HG02840 (cell line): Measurements from ENCODE around the gene MX2.

Source experiments
- ATAC-seq: cut with Tn5 transposase; IDR thresholded peaks from one replicate; pipeline ENCODE4 v1.9.1; 2021; ENCODE audit warnings: mild to moderate bottlenecking, moderate library complexity, moderate number of reproducible peaks; ENCODE audit not compliant: unreplicated experiment, low FRiP score

The MX2 gene

DNA sequence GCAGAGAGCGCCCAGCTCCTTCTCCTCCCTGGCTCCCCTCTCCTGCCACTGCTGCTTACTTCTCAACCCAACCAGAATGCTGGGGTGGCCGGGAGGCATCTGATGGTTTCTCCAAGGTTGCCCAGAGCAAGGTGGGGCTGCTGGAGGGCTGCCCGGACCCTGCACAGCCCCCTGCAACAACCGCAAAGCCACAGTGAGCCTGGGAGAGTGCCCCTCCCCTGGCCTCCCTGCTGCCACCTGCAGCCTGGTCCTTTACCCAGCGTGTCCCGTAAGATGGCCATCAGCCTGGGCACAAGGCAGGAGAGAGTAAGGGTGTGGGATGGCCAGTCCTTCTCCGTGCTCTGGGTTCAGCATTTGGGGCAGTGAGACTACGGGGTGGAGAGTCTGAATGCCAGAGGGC, 17.0 kb downstream of the MX2 start:
- no peak for ATAC-seq

DNA sequence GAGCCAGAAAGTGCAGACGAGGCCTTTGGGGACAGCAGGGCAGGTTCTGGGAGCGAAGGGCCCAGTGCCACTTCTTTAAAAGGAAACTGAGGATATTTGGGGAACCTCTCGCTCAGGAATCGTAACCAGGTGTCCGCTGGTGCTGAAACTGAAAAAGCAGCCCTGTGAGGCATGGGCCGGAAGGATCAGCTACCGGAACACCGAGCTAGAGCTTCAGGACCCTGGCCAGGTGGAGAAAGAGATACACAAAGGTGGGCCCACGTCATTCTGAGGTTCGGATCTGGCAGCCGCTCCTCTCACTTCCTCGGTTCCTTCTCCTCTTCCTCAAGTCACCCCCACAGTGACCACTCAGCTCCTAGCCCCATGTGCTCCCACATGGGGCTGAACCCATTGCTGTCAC, 18.1 kb downstream of the MX2 start:
- ATAC-seq = no peak

DNA sequence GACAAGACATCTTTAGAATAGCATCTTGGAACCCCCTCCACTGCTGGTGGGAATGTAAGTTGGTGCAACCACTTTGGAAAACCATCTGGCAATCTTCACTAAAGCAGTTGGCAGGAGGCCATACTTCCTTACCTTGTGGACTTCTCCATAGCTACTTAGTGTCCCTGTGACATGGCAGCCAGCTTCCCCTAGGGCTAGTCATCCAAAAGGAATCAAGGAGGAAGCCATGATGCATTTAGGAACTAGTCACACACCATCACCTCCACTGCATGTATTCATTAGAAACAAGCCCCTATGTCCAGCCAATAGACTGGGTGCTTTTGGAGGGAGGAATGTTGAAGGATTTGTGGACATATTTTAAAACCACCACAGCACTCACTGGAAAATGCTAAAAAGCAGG, 19.9 kb downstream of the MX2 start:
- ATAC-seq = no peak

DNA sequence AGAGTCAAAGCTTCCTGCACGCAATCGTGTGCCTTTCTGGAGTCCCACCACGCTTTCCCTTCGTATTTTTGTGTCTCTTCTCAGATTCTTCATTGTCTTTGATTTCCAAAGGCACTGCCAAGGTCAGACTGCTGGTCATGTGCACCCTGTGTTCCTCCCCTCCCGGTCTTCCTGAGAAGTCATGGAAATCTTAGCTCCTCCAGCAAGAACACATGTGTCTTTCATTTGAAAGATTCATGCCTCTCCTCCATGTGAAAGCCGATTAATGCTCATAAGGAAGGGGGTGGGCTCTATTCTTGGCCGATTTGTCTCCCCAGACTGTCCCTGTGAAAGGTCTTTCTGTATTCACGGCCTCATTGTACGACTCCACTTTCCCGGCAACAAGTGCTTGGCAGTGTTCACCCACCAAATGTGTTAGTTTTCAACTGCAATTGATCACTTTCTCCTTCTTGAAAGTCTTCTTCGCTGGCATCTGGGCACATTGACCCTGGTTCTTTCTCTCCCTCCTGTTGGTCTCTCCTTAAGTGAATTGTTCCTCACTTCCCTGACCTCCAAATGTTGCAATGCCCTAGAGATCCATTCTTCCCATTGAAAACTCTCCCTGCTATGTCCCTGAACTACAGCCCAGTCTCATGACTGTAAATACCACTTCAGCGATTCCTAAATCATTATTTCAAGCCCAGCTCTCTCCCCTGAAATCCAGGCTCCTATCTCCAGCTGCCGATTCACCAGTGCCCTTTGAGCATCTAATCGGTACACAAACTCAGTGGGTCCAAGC, 25.4 kb downstream of the MX2 start:
- ATAC-seq = no peak

DNA sequence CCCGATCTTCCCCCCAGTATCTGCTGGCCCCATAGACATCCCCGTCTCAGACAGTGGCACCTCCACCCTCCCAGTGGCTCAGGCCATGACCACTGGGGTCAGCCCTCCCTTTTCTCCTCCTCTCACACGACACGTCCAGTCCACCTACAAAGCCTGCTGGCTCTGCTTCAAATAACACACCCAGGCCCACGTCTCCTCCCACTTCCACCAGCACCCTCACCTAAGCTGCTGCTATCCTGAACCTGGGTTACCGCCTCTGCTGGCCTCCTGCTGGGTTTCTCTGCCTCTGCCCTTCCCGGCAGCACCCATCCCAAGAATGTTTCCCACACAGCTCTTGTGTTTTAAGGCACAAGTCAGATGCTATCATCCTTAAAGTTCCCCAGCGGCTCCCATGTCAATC, 26.0 kb downstream of the MX2 start:
- ATAC-seq = no peak

DNA sequence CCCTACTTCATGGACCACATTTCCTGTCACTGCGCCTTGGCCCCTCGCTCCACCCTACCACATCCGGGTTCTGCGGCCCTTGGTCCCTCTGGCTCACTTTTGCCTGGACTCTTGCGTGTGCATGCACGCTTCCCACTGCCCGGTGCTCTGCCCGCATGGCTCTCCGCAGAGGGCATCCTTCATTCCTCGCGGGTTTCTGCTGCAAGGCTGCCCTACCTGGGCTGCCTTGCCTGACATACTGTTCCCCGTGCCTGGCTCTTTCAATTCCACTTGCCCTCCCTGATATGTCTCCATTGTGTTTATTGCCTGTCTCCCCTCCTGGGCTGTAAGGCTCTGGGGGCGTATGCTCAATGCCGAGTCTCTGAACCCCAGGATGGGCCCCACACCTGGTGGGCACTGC, 26.4 kb downstream of the MX2 start:
- ATAC-seq = no peak

DNA sequence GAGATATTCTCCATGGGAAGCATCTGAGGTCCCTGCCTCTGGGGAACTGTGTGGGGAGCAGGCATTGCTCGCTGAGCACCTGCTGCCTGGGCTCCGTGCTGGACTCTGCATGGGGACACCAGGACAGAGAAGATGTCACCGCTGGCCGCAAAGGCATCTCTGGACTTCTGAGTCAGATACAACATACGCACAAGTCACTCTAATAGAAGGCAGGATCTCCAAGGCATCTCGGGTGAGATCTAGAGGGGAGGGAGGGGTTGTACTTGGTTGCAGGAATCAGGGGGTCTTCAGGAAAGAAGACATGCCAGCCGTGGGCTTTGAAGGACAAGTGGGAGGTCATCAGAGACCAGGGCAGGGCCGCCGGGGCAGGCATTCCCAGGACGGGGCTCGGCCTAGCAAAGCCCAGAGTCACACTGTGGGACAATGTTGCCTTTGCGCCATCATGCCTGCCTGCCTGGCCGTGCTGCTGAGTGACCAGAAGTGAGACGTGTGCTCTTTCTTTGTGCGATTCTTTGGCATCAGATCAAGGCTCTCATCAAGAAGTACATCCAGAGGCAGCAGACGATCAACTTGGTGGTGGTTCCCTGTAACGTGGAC, 28.3 kb downstream of the MX2 start:
- no peak for ATAC-seq

DNA sequence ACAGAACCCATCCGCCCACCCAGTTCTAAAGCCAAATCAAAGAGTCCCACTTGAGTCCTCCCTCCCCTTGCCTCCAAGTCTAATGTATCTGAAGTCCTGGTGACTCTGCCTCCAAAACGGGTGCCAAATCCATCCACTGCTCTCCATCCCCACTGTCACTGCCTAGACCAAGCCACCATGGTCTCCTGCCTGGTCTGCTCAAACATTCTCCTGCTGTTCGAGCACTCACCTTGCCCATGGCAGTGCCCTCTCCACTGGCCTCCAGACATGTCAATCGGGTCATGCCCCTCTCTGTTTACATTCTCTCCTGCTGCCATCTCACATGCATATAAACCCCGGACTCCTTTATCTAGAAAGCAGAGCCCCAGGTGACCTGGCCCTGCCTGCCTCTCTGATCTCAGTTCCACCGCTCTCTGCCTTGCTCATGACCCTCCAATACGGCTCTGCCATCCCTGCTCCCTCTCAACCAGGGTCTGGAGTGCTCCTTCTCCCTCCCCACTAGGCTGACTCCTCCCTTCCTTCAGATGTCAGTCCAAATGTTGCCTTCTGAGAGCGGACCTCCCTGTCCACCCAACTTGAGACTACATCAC, 32.1 kb downstream of the MX2 start:
- no peak for ATAC-seq

DNA sequence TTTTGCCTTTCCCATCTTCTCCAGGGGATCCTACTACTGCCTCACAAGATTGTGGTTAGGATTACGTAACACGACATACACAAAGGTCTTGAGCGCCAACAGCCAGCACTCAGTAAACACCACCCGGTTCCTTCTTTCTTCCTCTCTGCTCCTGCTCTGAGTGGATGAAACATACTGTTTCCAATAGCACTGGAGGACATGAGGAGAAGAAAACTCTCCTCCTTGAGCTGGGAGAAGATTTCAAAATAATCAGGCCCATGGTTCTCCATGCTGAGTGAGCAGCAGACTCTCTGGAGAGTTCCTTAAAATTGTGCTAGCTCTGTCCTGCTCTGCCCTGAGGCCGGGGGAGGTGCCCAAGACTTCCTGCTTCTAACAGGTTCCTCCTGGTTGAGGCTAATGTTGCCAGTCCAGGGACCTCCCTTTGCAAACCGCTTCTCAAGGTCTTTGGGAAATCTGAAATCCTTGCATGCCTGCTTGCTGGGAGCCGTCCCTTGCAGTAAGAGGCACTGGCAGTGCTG, 34.8 kb downstream of the MX2 start:
- no peak for ATAC-seq

DNA sequence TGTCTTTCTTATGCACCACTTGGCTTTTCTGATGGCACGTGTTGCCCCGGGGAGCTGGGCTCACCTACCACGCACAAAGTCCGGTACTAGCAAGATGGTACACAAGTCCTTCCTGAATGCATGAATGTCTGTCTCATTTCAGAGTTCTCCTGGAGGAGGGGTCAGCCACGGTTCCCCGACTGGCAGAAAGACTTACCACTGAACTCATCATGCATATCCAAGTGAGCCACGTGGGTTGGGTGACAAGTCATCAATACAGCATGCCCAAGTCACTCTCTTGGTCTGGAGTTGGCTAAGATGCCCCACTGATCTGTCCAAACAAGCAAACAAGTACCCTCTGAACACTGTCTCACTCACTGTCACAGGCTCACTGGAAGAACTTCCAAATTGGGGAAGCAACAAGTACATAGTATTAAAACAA, 35.7 kb downstream of the MX2 start:
- ATAC-seq = no peak

DNA sequence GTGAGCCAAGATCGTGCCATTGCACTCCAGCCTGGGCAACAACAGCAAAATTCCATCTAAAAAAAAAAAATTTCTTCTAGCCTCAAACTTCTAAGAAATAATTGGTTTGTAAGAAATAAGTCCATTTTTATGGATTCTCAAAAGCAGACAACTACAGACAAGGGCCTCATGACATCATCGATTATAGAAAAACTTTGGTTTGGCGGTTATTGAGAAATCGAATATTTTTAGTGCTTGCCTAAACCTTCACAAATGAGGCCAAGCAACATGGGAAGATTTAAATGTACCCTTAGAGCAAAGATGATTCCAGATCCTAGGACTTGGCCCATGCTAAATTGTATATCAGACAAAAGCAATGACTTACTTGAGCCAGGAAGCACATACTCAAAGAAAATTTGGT, 36.4 kb downstream of the MX2 start:
- no peak for ATAC-seq

DNA sequence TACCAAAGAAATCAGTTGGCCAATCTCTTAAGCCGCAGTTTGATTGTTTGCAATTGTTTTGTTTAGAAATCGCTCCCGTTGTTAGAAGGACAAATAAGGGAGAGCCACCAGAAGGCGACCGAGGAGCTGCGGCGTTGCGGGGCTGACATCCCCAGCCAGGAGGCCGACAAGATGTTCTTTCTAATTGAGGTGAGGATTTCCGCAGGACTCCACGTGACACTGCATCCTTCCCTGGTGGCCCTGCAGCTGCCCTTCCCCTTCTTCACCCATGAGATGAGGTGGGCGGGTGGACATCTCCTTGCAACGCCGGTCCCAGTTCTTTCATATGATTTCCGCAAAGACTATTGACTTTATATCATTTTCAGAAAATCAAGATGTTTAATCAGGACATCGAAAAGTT, 37.0 kb downstream of the MX2 start:
- no peak for ATAC-seq

DNA sequence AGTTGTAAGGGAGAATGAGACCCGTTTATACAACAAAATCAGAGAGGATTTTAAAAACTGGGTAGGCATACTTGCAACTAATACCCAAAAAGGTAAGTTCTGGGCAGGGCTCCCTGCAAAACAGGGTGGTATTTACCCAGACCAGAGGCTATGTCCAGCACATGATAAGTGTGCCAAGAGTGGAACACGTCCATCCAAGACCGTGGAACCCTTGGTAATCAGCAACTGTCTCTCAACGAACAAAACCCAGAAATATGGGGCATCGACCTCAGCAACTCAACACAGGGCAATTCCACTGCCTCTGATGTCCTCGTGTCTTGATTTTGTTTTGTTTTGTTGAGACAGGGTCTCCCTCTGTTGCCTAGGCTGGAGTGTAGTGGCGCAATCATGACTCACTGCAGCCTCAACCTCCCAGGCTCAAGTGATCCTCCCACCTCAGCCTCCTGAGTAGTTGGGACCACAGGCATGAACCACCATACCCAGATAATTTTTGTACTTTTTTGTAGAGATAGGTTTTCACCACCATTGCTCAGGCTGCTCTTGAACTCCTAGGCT, 37.5 kb downstream of the MX2 start:
- ATAC-seq = no peak

DNA sequence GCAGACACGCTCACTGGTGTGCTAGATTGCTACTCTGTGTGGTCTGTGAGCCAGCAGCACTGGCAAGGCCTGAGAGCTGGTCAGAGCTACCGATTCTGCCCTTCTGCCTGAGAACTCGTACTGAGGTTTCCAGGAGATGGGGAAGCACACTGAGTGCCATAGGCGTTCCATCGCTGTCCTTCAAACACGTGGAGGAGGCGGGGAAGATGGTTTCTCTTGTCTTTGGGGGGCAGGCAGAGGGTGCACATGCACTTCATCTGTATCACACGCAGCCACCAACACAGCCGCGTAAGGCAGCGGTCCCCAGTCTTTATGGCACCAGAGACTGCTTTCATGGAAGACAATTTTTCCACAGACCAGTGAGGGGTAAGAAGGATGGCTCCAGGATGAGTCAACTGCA, 40.4 kb downstream of the MX2 start:
- ATAC-seq = no peak

DNA sequence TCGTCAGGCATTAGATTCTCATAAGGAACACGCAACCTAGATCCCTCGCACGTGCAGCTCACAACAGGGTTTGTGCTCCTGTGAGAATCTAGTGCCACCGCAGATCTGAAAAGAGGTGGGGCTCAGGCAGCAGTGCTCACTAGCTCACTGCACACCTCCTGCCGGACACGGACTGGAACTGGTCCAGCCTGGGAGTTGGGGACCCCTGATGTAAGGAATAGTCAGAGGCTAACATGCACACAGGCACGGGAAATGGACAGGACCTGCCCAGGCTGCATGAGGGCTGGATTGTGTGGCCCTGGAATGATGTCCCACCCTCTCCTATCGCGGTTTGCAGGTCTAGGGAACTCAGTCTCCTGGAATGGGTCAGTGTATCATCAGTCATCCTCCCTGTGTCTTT, 41.0 kb downstream of the MX2 start:
- ATAC-seq = no peak

DNA sequence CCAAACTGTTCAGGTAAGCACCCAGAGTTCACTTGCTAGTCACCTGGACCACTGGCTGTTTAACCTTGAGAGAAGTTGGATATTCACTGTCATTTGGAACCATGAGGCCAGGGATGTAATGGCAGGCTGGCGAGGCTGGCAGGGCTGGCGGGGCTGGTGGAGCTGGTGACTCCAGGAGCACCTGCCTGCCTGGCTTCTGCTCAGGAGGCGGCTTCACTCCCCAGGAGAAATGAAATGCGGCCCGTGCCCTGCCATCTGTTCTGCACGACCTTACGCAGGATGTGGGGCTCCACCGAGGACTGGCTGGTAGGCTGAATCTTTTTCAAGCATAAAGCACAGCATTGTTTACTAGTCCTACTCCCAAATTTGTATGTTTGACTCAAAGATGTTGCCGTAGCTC, 41.5 kb downstream of the MX2 start:
- no peak for ATAC-seq

DNA sequence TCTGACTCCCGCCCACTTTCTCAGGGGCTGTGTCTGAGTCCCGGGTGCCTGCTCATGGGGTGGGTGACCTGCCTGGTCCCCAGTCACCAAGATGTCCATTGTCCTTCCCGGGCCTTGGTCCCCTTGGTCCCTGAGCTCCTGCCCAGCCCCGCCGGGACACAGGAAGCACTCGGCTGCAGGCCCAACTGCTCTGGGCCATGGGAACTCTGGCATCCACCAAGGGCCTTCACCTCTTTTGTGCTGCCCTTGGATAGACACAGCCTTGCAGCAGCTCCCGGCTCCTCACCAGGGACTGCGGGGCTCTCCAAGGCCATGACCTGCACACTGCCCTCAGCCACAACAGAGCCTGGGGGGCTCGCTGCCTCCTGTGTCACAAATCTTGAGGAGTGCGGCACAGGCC, 42.1 kb downstream of the MX2 start:
- no peak for ATAC-seq

DNA sequence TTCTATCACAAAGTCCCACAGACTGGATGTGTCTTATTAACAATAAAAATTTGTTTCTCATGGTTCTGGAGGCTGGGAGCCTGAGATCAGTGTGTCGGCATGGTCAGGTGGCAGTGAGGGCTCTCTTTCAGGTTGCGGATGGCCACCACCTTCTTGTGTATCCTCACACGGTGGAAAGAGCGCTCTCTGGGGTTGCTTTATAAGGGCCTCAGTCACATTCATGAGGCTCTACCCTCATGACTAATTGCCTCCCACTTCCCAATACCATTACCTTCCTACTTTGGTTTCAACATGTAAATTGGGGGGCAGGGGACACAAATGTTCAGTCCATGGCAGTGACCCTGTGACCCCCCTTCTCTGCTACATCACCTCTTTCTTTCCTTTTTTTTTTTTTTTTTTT, 43.5 kb downstream of the MX2 start:
- ATAC-seq = no peak

DNA sequence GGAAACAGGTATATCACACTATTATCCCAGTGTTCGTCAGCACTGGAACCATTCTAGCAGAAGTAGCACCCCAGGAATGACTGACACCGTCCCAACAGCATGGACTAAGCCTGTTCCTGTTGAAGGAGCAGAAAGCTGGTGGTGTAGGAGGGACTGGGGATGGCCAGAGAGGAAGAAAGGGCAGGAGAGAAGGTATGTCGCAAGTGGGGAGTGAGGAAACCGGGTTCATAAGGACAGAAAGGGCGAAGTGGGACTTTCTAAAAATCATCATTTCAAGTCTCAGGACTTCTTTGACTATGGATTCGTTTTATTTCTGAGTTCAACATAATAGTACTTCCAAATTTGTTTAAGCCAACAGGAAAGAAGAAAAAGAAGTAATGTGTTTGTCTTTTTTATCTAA, 44.5 kb downstream of the MX2 start:
- ATAC-seq = no peak

DNA sequence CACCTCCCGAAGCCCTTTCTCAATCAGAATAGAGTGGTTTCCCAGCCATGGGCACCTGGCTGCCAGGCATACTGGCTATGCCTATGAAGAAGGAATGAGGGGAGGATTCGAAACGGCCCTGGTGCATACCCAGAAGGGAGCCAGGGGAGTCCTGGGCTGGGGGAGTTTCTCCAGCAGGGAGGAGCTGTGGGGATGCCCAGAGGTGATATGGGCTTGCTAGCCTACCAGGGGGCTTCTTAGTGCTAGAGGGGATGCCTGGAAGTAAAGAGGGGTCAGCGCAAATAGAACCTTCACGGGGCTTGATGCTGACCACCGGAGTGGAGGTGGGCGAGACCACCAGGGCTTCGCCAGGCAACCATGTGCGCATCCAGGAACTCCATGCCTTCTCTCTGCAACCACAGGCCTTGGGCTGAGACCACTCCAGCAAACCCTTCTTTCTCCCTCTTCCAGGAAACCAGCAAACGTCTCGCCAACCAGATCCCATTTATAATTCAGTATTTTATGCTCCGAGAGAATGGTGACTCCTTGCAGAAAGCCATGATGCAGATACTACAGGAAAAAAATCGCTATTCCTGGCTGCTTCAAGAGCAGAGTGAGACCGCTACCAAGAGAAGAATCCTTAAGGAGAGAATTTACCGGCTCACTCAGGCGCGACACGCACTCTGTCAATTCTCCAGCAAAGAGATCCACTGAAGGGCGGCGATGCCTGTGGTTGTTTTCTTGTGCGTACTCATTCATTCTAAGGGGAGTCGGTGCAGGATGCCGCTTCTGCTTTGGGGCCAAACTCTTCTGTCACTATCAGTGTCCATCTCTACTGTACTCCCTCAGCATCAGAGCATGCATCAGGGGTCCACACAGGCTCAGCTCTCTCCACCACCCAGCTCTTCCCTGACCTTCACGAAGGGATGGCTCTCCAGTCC, 46.0 kb downstream of the MX2 start:
- ATAC-seq = no peak

DNA sequence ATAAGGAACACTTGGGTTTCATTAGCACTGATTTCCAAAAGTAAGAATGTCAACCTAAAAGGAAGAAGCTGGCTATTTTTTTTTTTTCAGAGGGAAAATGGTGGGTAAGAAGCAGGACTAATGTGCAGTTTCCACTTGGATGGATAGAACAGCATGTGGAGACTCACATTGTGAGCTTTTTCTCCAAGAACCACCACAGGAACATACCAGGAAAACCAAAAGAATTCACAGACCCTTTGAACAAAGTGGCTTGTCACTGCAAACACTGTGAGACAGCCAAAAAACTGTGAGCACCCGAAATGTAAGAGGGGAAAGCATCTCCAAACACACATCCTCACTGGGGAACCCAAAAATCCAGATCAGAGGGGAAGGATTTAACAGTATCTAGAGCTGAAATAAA, 48.5 kb downstream of the MX2 start:
- ATAC-seq = no peak
